Measurements from ENCODE around the gene MYL6B.
A peak's percentile ranks its signal among the peaks of the same experiment; 100 is the strongest.
"Not testable (repeated sequence)": the region's sequence is repeated elsewhere in the genome, so short reads cannot be mapped to it uniquely, and the experiment has no call there.

Gene MYL6B

DNA sequence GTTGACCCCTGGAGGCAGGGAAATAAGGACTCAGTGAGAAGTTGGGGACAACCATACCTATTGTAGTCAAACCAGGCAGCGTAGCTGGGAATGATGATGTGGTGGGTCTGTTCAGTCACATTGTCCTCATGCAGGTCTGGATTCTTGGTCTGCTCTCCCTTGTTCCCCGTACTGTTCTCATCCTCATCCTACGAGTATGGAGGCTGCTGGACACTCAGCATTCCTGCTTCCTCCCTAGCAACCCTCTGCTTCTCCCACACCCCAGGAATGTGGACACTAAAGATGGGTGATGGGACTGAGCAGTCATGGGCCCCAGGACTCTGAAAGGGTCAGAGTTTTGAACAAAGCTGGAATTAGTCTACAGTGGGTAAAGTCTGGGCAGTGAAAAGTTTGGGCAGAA, 26.0 kb downstream of the MYL6B start:
- no peak for DNase-seq

GRCh38 chr12:56186957-56187356, 34.6 kb downstream of the MYL6B start:
- DNase-seq, result no peak

DNA sequence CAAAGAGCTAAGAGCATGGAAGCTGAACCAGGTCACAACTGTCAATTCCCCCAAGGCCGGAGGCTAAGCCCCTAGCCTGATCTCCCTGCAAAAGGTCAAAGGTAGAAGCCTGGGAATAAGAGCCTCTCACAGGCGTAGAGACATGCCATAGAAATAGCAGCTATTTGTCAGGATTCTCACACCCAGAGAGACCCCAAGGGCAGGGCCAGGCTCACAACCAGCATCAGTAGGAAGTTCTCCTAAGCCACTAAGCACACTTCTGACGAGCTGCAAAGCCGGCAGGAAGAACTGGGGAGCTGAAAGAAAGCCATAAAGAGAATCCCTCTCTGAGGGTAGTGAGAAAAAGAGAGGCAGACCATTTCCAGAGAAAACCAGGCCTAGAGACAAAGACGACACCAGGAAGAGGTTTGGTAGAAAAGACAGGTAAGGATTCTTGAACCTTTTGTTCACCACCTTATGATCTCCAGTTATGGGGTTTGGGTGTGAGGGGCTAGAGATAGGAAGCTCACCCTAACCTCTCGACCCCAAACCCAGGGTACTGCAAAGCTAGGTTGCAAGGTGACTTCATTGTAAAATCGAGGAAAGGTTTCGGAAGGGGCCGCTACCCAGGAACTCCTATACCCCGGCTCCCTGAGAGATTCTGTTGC, 35.9 kb downstream of the MYL6B start:
- no peak for DNase-seq

DNA sequence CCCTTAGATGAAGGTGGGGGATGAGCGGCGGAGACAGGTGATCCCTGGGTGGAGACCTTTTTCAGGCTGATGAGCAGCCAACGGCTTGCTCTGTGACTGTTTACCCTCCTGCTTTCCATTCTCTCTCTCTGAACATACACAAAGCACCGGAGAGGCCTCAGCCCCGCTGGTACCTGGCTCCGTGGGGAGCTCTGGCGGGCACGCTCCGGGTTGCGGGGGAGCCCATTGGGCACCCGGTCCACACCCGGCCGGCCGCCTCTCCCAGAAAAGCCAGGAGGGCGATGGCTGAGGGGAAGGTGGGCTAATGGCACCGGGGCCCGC, 36.4 kb downstream of the MYL6B start:
- no peak for DNase-seq

DNA sequence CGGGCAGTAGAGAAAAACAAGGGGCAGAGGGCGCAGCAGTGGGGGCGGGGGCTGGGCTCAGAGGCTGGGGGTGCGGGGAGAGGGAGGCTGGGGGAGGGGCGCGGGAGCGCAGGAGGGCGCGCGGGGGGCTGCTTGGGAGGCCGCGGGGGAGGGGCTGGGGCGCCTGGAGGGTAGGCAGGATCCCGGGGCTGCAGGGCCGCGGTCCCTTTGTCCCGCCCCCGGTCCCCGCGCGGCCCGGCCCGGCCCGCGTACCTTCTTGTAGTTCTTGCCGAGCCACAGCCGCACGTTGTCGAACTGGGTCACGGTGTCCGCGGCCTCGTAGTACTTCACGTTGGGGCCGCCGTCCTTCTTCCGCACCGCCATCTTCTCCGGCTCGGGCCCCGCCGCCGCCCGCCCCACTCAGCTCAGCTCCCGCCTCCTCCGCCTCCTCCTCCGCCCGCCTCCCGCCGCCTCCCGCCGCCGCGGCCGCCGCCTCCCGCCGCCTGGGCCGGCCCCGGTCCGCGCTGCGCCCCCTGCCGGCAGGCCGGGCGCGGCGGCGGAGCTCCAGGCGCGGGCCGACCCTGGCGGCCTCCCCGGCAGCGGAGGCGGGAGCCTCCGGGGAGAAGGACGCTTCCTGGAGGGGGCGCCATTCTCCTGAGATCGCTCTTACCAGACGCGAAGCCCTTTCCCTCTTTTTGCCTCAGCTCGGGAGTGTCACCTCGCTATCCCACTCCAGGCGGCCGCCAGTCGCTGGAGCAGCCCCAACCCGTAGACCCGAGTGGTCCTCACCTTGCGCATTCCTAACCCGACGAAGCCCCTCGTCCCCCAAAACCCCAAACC, 36.9 kb downstream of the MYL6B start, which contains the start of gene SMARCC2:
TSS of gene SMARCC2 (minus strand) at position 385 of the 819 bp plus-strand sequence. CDS start at position 363, 22 bp downstream.
- DNase-seq, result peak; percentile 88 to 89

- peak; percentile 92 to 94 for DNase-seq
Observed at GRCh38 chr12:56189918-56190694, 37.7 kb downstream of the MYL6B start.

GRCh38 chr12:56190695-56191155, 38.3 kb downstream of the MYL6B start:
- DNase-seq, result no peak

- DNase-seq, result no peak
Observed at GRCh38 chr12:56192582-56192981, 40.2 kb downstream of the MYL6B start.

DNA sequence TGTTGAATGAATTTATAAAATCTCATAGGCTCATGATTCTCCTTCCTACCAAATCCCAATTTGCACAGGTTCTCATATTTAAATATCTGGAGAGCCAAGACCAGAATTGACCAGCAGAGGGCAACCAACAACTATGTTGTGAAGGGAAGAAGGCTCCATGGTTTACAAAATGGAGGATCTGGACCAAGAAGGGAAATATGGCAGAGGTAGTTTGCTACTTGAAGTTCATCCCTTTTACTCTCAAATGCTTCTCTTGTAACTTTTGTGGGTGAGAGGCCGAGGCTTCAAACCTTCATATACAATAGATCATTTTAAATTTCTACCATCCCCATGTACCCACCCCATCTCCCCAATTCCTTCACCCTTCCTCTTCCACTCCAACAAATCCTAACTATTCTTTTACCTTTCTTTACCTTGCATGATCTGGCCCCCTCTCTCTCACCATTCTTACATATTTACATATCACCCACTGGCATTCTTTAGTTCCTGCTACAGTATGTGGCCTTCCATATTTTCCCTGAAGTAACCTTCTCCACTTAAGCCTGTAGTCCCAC, 40.7 kb downstream of the MYL6B start:
- DNase-seq, result peak; percentile 73 to 83

DNA sequence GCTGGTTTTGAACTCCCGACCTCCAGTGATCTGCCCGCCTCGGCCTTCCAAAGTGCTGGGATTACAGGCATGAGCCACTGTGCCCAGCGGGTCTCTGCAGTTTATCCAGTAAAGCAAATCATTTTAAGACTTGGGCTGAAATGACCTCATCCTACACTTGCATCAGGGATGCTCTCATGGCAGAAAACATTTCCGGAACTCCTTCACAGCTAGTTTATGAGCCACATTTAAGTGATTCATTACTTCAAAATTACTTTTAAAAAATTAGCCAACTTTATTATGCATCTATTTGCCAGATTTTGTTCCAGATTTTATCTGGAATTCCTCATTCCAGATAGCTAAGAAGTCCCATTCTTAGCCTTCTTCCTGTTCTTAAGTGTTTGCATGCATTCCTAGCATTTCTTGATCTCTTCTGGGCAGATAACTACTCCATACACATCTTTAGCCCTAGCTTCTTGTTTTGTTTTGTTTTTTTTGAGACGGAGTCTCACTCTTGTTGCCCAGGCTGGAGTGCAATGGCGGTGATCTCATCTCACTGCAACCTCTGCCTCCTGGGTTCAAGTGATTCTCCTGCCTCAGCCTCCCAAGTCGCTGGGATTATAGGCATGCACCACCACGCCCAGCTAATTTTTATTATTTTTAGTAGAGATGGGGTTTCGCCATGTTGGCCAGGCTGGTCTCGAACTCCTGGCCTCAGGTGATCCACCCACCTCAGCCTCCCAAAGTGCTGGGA, 44.6 kb downstream of the MYL6B start:
- not testable (repeated sequence) for DNase-seq

- DNase-seq, result no peak
Observed at GRCh38 chr12:56197921-56198635, 45.7 kb downstream of the MYL6B start.

GRCh38 chr12:56198836-56199235, 46.4 kb downstream of the MYL6B start:
- DNase-seq, result no peak

GRCh38 chr12:56202366-56202765, 50.0 kb downstream of the MYL6B start:
- DNase-seq, result no peak

DNA sequence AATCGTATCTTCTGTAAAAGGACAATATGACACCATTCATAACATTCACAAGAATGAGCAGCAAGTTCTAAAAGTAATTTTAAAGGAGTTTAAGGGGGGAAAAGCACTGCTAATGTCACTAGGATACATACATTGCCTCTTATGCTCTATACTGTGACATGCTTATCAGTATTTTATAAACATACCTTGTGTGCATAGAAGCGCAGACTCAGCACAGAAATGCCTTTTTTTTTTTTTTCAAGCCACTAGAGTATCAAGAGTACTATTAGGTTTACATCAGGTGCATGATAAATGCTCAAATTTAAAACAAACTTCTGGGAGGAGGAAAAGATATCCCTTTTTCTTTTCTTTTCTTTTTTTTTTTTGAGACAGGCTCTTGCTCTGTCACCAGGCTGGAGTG, 50.5 kb downstream of the MYL6B start:
- no peak for DNase-seq

- DNase-seq, result no peak
Observed at GRCh38 chr12:56204275-56204674, 51.9 kb downstream of the MYL6B start.

- no peak for DNase-seq
Observed at GRCh38 chr12:56205445-56205844, 53.1 kb downstream of the MYL6B start.

DNA sequence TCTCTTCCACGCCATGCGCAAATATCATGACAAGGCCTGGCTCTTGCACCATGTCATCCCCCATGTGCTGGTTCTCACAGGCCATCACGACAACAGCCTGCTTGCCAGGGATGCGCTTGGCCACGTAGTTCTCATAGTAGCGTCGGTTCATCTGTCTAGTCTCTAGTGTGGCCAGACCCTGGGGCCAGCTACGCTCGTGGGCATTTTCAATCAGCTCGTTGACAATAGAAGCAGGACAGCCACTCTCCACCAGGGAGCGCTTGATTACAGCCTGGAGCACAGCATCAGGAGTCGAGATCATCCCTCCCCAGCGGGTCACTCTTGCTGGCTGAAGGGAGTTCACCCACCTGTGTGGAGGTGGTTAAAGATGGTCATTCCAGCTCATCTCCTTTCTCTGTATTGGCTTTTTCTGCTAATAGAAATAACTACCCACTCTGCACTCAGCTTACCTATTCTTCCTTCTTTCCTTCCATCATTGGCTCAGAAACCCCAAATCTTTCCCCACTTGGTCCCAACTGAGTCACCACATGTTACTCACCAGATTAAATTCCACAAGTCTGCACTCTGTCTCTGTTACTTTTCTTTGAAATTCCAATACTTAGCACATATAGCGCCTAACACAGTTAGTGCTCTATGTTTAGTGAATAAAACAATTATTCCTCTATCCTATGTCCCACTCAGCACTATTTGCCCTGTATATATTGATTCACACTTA, 54.2 kb downstream of the MYL6B start:
- peak; percentile 33 to 53 for DNase-seq
